H1 (cell line): Measurements from ENCODE around the gene CCDC47. TPM values are rescaled to one million over a fixed set of nuclear protein-coding genes. Genes with fewer than 3 reads are reported as not detected.

Experiments
- CTCF ChIA-PET: fragments of 300-600 bp; sonication (Branson Sonifier 250); formaldehyde crosslinking; loops from one replicate; lab custom pipeline; 2021; ENCODE audit not compliant: partially characterized antibody; lab: Charles Lee
- POLR2A ChIA-PET: fragments of 300-600 bp; sonication (Branson Sonifier 250); formaldehyde crosslinking; loops from one replicate; lab custom pipeline; 2021; ENCODE audit warnings: inconsistent platforms; ENCODE audit not compliant: partially characterized antibody; lab: Charles Lee
- DNase-seq, 2 experiments: peaks; one replicate each; pipeline versions ENCODE4 v3.0.0 to v3.0.0-alpha.2; 2010 to 2022; ENCODE audit warnings: low spot score in 2 of 2, low read depth in 1 of 2, mixed read lengths in 1 of 2
- FAIRE-seq: peaks from 2 replicates; lab custom pipeline; 2011; peaks lifted over from hg19 to GRCh38; lab: Jason Lieb, UNC
- H2AFZ ChIP-seq: 2 replicates; pipeline ENCODE4 v1.8.1; 2012; ENCODE audit warnings: low read length, inconsistent platforms
- H2AK5ac ChIP-seq: 2 replicates; pipeline ENCODE4 v1.6.1; 2013; ENCODE audit warnings: low read depth, low read length
- H2BK120ac ChIP-seq: replicated peaks from 2 replicates; pipeline ENCODE3; 2013; ENCODE audit warnings: low read depth, low read length, inconsistent platforms
- H2BK12ac ChIP-seq: 2 replicates; pipeline ENCODE4 v1.6.1; 2013; ENCODE audit warnings: low read depth, low read length
- H2BK15ac ChIP-seq: 2 replicates; pipeline ENCODE4 v1.6.1; 2013; ENCODE audit warnings: low read length
- H2BK20ac ChIP-seq: 2 replicates; pipeline ENCODE4 v1.6.1; 2013; ENCODE audit warnings: low read length
- H2BK5ac ChIP-seq: 2 replicates; pipeline ENCODE4 v1.6.1; 2013; ENCODE audit warnings: low read depth, low read length
- H3K14ac ChIP-seq: 2 replicates; pipeline ENCODE4 v1.6.1; 2013; ENCODE audit warnings: inconsistent platforms; ENCODE audit not compliant: insufficient read length
- H3K18ac ChIP-seq: 2 replicates; pipeline ENCODE4 v1.6.1; 2013; ENCODE audit warnings: low read length; ENCODE audit errors: extremely low read depth
- H3K23ac ChIP-seq: 2 replicates; pipeline ENCODE4 v1.6.1; 2013; ENCODE audit warnings: inconsistent platforms; ENCODE audit not compliant: insufficient read length
- H3K23me2 ChIP-seq: 2 replicates; pipeline ENCODE4 v1.6.1; 2013; ENCODE audit warnings: low read depth, low read length
- H3K27ac ChIP-seq: 2 replicates; pipeline ENCODE4 v1.6.1; 2011; ENCODE audit warnings: low read depth, low read length, inconsistent platforms
- H3K27me3 ChIP-seq, 4 experiments: replicated peaks in 1 of 4; 1 replicate in 1 of 4; 2 replicates in 3 of 4; pipeline versions ENCODE4 v1.6.1 to v1.8.1; 2011 to 2013; ENCODE audit warnings: low read length in 3 of 4, mild to moderate bottlenecking in 3 of 4, inconsistent platforms in 2 of 4, mixed read lengths in 2 of 4, moderate library complexity in 1 of 4; ENCODE audit not compliant: control insufficient read depth in 3 of 4, insufficient read depth in 3 of 4; ENCODE audit errors: extremely low read depth in 1 of 4
- H3K36me3 ChIP-seq, 4 experiments: 2 replicates each; pipeline versions ENCODE4 v1.6.1 to v1.8.1; 2011 to 2013; ENCODE audit warnings: mild to moderate bottlenecking in 4 of 4, low read length in 3 of 4, moderate library complexity in 2 of 4, control low read depth in 1 of 4, inconsistent platforms in 1 of 4; ENCODE audit not compliant: insufficient read depth in 4 of 4, control insufficient read depth in 2 of 4
- H3K4ac ChIP-seq: replicated peaks from 2 replicates; pipeline ENCODE3; 2013; ENCODE audit warnings: low read length, low read depth, mixed read lengths, inconsistent platforms; ENCODE audit not compliant: insufficient read length
- H3K4me1 ChIP-seq, 4 experiments: replicated peaks in 1 of 4; 1 replicate in 1 of 4; 2 replicates in 3 of 4; pipeline versions ENCODE4 v1.6.1 to v1.8.1; 2011 to 2013; ENCODE audit warnings: low read length in 3 of 4, inconsistent platforms in 2 of 4, mixed read lengths in 1 of 4; ENCODE audit not compliant: insufficient read depth in 4 of 4, control insufficient read depth in 3 of 4
- H3K4me2 ChIP-seq, 2 experiments: 2 replicates each; pipeline versions ENCODE4 v1.6.1 to v1.8.1; 2011 to 2013; ENCODE audit warnings: low read depth in 2 of 2, low read length in 2 of 2, control low read depth in 1 of 2, inconsistent platforms in 1 of 2, mild to moderate bottlenecking in 1 of 2; ENCODE audit not compliant: insufficient read depth in 1 of 2
- H3K4me3 ChIP-seq, 4 experiments: fragments of 200-600, 300-600 bp in 1 of 4; sonication (generic), shearing (Covaris generic), sonication (Bioruptor Twin) in 1 of 4; 2 replicates each; pipeline versions ENCODE4 v1.5.1 to v1.8.1; 2011 to 2016; ENCODE audit warnings: low read length in 4 of 4, low read depth in 3 of 4, control low read depth in 2 of 4, inconsistent platforms in 2 of 4, mild to moderate bottlenecking in 2 of 4, mixed read lengths in 1 of 4, moderate library complexity in 1 of 4; ENCODE audit not compliant: insufficient read depth in 2 of 4; ENCODE audit errors: extremely low read depth in 1 of 4
- H3K56ac ChIP-seq: replicated peaks from 2 replicates; pipeline ENCODE3; 2013; ENCODE audit warnings: low read depth, mild to moderate bottlenecking, mixed read lengths, low read length, inconsistent platforms; ENCODE audit not compliant: insufficient read length
- H3K79me1 ChIP-seq: 2 replicates; pipeline ENCODE4 v1.6.1; 2013; ENCODE audit warnings: low read depth, low read length, control low read depth
- H3K79me2 ChIP-seq, 2 experiments: 2 replicates each; pipeline versions ENCODE4 v1.6.1 to v1.8.1; 2012 to 2013; ENCODE audit warnings: low read length in 2 of 2, mild to moderate bottlenecking in 2 of 2, inconsistent platforms in 1 of 2; ENCODE audit not compliant: insufficient read depth in 2 of 2, control insufficient read depth in 1 of 2
- H3K9ac ChIP-seq, 4 experiments: replicated peaks in 1 of 4; 1 replicate in 1 of 4; 2 replicates in 3 of 4; pipeline versions ENCODE4 v1.6.1 to v1.8.1; 2011 to 2013; ENCODE audit warnings: low read depth in 3 of 4, low read length in 3 of 4, control low read depth in 2 of 4, mild to moderate bottlenecking in 2 of 4, moderate library complexity in 2 of 4, inconsistent platforms in 1 of 4; ENCODE audit errors: extremely low read depth in 1 of 4
- H3K9me3 ChIP-seq, 2 experiments: 2 replicates each; pipeline versions ENCODE4 v1.6.1 to v1.8.1; 2012 to 2013; ENCODE audit warnings: mild to moderate bottlenecking in 2 of 2, moderate library complexity in 2 of 2, control low read depth in 1 of 2, inconsistent platforms in 1 of 2, low read depth in 1 of 2, low read length in 1 of 2, mixed read lengths in 1 of 2; ENCODE audit not compliant: insufficient read depth in 2 of 2
- H4K20me1 ChIP-seq, 2 experiments: replicated peaks in 1 of 2; 2 replicates each; pipeline versions ENCODE3 to v1.8.1; 2011 to 2013; ENCODE audit warnings: inconsistent platforms in 2 of 2, low read length in 2 of 2, mild to moderate bottlenecking in 1 of 2; ENCODE audit not compliant: insufficient read depth in 2 of 2, control insufficient read depth in 1 of 2
- H4K5ac ChIP-seq: 2 replicates; pipeline ENCODE4 v1.6.1; 2013; ENCODE audit warnings: low read length, low read depth, mixed read lengths, inconsistent platforms; ENCODE audit not compliant: insufficient read length
- H4K8ac ChIP-seq: 2 replicates; pipeline ENCODE4 v1.8.0; 2013; ENCODE audit warnings: mild to moderate bottlenecking, moderate library complexity, low read length, inconsistent platforms; ENCODE audit not compliant: insufficient read depth; ENCODE audit errors: extremely low read depth
- H4K91ac ChIP-seq: replicated peaks from 2 replicates; pipeline ENCODE3; 2013; ENCODE audit warnings: low read length, mixed read lengths, inconsistent platforms; ENCODE audit not compliant: insufficient read length
- BRCA1 ChIP-seq: IDR thresholded peaks from 2 replicates; pipeline ENCODE4 v1.6.1; 2012; ENCODE audit warnings: low read depth, low read length, improper control_type of control experiment
- JUN ChIP-seq: IDR thresholded peaks from 2 replicates; pipeline ENCODE4 v1.6.1; 2011; ENCODE audit warnings: low read depth, mild to moderate bottlenecking, improper control_type of control experiment, low read length
- JUND ChIP-seq: IDR thresholded peaks from 2 replicates; pipeline ENCODE4 v1.6.1; 2011; ENCODE audit warnings: mild to moderate bottlenecking, improper control_type of control experiment, low read length
- POLR2A ChIP-seq, 2 experiments: IDR thresholded peaks; 1 replicate in 1 of 2; 2 replicates in 1 of 2; pipeline ENCODE4 v1.6.1; 2011; ENCODE audit warnings: low read depth in 2 of 2, low read length in 2 of 2, mild to moderate bottlenecking in 2 of 2; ENCODE audit errors: control extremely low read depth in 1 of 2
- RNF2 ChIP-seq: fragments of 200-900, 300-1000 bp; sonication (generic); IDR thresholded peaks from 2 replicates; pipeline ENCODE4 v1.7.1; 2016; ENCODE audit warnings: borderline replicate concordance, low read depth, mild to moderate bottlenecking, antibody characterized with exemption, low read length; ENCODE audit not compliant: poor library complexity, severe bottlenecking; ENCODE audit errors: missing control alignments
- SP2 ChIP-seq: IDR thresholded peaks from 2 replicates; pipeline ENCODE4 v1.6.1; 2012; ENCODE audit warnings: mild to moderate bottlenecking, low read length, inconsistent platforms
- TCF12 ChIP-seq: IDR thresholded peaks from 2 replicates; pipeline ENCODE4 v1.6.1; 2011; ENCODE audit warnings: low read depth, mild to moderate bottlenecking, low read length
- TEAD4 ChIP-seq: IDR thresholded peaks from 2 replicates; pipeline ENCODE4 v1.6.1; 2012; ENCODE audit warnings: low read depth, low read length, inconsistent platforms, mixed read lengths
- WGBS, 2 experiments: shearing (Covaris generic) in 1 of 2; methylation state at CpG; one replicate each; pipeline versions ENCODE4 v1.1.6 to v1.1.7; 2013 to 2015; ENCODE audit warnings: low lambda C conversion rate in 2 of 2, mixed read lengths in 2 of 2, inconsistent platforms in 1 of 2, low coverage in 1 of 2, missing lambda C conversion rate in 1 of 2; ENCODE audit not compliant: insufficient replicate concordance in 2 of 2, insufficient coverage in 1 of 2, insufficient read length in 1 of 2; ENCODE audit errors: extremely low coverage in 1 of 2, missing lambda C conversion rate in 1 of 2; 5-methylcytosine and 5-hydroxymethylcytosine counted together
- polyA plus RNA-seq, 7 experiments: library from polyadenylated mRNA; depleted of rRNA in 3 of 7; stranded (reverse) in 5 of 7; unstranded in 2 of 7; fragments of >200 nt in 5 of 7; fragments of 200-250 nt in 2 of 7; gene quantifications; 1 replicate in 5 of 7; 2 replicates in 1 of 7; 4 replicates in 1 of 7; pipeline versions ENCODE4 v1.2.1 to v1.2.3, GENCODE V29; 2011 to 2013; ENCODE audit warnings: missing spikeins in 2 of 7, mixed read lengths in 2 of 7
- total RNA-seq: library from RNA; stranded (reverse); fragmentation: NEBNext Ultra II Directional; extraction: Animal tissue kit (Norgen Biotek cat#: 25700); gene quantifications from 2 replicates; pipeline ENCODE4 v1.2.1, GENCODE V29; 2021
- TF ChIP-seq, protein P1 (sequence below), 3 experiments: IDR thresholded peaks; 1 replicate in 2 of 3; 2 replicates in 1 of 3; pipeline versions ENCODE4 v1.5.1 to v1.6.1; 2011; ENCODE audit warnings: low read length in 3 of 3, mild to moderate bottlenecking in 3 of 3, inconsistent platforms in 2 of 3, low read depth in 1 of 3, moderate library complexity in 1 of 3; ENCODE audit not compliant: insufficient read depth in 1 of 3; ENCODE audit errors: control extremely low read depth in 1 of 3

Gene CCDC47
- total and polyA plus RNA-seq, 2 of the 8 experiments (the other 6 are each of a cell fraction or from before 2014, with no cell fraction given): 21.2 to 83.1 TPM

- no peak overlapping the region for H2BK12ac ChIP-seq
- no peak overlapping the region for H3K9ac ChIP-seq
- H2BK20ac ChIP-seq: no peak overlapping the region
- no peaks in the 10 kb centered on the region; the same call in 1 of the 2 replicates for H3K79me1 ChIP-seq
- H4K8ac ChIP-seq: no peak overlapping the region
- ChIA-PET POLR2A (interaction anchor here (0.9 to 32.3 kb wide), 5 partner anchors 10 to 47 kb away, joined by 3 to 593 read pairs (median 6); partner anchors contain the start of genes CCDC47, DDX42, FTSJ3 and PSMC5), CTCF (interaction anchor here (0.9 to 3.0 kb wide), 5 partner anchors 9 to 28 kb away, joined by 3 to 18 read pairs (median 3); no protein-coding TSS in a partner anchor)
- no peak overlapping the region for H2BK5ac ChIP-seq
- H2AK5ac ChIP-seq: no peak overlapping the region
- no peaks in the 10 kb centered on the region for H3K27me3 ChIP-seq
- no peak overlapping the region for H3K23ac ChIP-seq
- FAIRE-seq (no peak), DNase-seq (no peak)
- H3K56ac ChIP-seq: no peak overlapping the region
- no peaks in the 10 kb centered on the region for H3K9me3 ChIP-seq
- no peaks in the 10 kb centered on the region for H3K4me1 ChIP-seq
- no peak overlapping the region for H3K27ac ChIP-seq
- H3K36me3 ChIP-seq: peaks cover 43 to 96% (median 88%) of the 10 kb centered on the region in 4 experiments
- H4K5ac ChIP-seq: no peak overlapping the region
- no peak overlapping the region for H4K91ac ChIP-seq
- no peaks in the 10 kb centered on the region for H3K23me2 ChIP-seq
- no peak overlapping the region for H3K18ac ChIP-seq
- no peak overlapping the region for H3K4ac ChIP-seq
- H2BK15ac ChIP-seq: no peak overlapping the region
- H2BK120ac ChIP-seq: no peak overlapping the region
- no peak for TF ChIP-seq RNF2
- TF ChIP-seq JUND: no peak
- TF ChIP-seq, protein P1, sequence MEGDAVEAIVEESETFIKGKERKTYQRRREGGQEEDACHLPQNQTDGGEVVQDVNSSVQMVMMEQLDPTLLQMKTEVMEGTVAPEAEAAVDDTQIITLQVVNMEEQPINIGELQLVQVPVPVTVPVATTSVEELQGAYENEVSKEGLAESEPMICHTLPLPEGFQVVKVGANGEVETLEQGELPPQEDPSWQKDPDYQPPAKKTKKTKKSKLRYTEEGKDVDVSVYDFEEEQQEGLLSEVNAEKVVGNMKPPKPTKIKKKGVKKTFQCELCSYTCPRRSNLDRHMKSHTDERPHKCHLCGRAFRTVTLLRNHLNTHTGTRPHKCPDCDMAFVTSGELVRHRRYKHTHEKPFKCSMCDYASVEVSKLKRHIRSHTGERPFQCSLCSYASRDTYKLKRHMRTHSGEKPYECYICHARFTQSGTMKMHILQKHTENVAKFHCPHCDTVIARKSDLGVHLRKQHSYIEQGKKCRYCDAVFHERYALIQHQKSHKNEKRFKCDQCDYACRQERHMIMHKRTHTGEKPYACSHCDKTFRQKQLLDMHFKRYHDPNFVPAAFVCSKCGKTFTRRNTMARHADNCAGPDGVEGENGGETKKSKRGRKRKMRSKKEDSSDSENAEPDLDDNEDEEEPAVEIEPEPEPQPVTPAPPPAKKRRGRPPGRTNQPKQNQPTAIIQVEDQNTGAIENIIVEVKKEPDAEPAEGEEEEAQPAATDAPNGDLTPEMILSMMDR (IDR thresholded peaks at IDR 0.05; ENCODE audit: control extremely low read depth in 1 of 3, insufficient read depth in 1 of 3, low read depth in 1 of 3, low read length in 3 of 3): no peak
- no peak for TF ChIP-seq TEAD4
- TF ChIP-seq JUN: no peak
- no peak for TF ChIP-seq SP2
- TF ChIP-seq BRCA1: no peak
- TF ChIP-seq POLR2A (IDR thresholded peaks at IDR 0.05; ENCODE audit: control extremely low read depth in 1 of 2, low read depth in 2 of 2, low read length in 2 of 2): no peak
- TF ChIP-seq TCF12: no peak
- WGBS, 2 experiments: 83% methylated on average over 9 of the region's 9 CpGs; no CpG with 5 or more reads in 1 of the 2 experiments
- no peaks in the 10 kb centered on the region for H3K79me2 ChIP-seq
- H3K14ac ChIP-seq: no peak overlapping the region
- no peak overlapping the region for H2AFZ ChIP-seq
- no peak overlapping the region for H3K4me2 ChIP-seq
- H3K4me3 ChIP-seq: no peak overlapping the region
- H4K20me1 ChIP-seq: peaks cover 3 to 5% of the 10 kb centered on the region in 2 experiments
These were observed 36.6 kb upstream of the CCDC47 start for GRCh38 chr17:63809970-63810369.
